GM19351 (cell line): Measurements from ENCODE around the gene LYSMD1.

Experiments used
- ATAC-seq: cut with Tn5 transposase; IDR thresholded peaks from one replicate; pipeline ENCODE4 v1.9.1; 2021; ENCODE audit warnings: mild to moderate bottlenecking, moderate library complexity; ENCODE audit not compliant: unreplicated experiment

LYSMD1 gene

GRCh38 chr1:151142411-151143056, 23.2 kb downstream of the LYSMD1 start:
- no peak for ATAC-seq

DNA sequence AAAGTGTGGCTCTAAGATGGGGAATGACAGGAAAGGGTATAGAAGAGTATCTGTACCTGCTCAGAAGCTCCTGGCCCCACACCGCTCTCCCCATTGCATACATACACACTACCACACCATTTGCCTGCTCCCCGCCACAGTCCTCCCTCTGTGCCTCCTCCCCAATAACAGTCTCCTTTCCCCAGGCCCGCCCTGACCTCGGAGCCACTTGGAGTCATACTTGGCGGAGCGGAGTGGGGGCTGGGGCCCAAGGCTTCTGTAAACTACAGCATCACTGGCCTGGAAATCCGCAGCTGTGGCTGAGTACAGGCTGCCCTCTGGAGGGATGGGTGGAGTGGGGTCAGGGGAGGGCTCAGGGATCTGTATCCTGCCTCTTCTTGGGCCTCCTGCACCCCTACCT, 27.9 kb downstream of the LYSMD1 start:
- ATAC-seq, result no peak

GRCh38 chr1:151135433-151136385, 30.0 kb downstream of the LYSMD1 start:
- no peak for ATAC-seq

DNA sequence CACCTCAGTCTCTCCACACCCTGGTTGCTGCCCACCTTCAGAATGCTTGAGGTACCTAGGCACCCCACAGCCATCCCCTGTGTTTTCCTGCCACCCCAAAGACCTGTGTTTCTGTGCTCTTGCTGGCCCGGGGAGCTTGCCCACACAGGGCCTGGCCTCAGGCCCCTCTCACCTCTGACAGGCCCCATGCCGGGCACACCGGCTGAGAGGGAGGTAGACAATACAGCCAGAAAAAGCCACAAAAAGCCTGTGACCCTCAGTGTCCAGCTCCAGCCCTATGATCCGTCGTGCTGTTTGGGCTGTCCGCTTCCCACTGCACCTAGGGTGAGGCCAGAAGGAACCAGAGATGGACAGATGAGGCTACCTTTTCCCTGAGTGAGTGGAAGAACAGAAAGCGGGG, 30.7 kb downstream of the LYSMD1 start:
- ATAC-seq, result no peak

DNA sequence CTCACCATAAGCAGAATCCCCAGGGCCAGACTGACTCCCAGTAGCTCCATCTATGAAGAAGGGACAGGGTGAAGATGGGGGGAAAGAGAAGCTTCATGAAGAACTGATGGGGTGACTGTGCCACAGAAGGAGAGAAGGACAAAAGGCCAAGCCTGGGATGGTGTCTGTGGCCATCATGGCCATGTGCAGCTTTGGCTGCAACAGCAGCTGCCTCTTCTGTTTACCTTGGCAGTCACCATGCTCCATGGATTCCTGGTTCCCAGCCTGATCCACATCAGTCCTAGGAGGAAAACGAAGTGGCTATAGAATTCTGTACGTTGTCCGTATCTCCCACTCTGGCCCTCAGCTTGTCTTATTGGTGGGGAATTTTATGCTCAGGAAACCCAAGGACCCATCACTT, 31.3 kb downstream of the LYSMD1 start:
- no peak for ATAC-seq

DNA sequence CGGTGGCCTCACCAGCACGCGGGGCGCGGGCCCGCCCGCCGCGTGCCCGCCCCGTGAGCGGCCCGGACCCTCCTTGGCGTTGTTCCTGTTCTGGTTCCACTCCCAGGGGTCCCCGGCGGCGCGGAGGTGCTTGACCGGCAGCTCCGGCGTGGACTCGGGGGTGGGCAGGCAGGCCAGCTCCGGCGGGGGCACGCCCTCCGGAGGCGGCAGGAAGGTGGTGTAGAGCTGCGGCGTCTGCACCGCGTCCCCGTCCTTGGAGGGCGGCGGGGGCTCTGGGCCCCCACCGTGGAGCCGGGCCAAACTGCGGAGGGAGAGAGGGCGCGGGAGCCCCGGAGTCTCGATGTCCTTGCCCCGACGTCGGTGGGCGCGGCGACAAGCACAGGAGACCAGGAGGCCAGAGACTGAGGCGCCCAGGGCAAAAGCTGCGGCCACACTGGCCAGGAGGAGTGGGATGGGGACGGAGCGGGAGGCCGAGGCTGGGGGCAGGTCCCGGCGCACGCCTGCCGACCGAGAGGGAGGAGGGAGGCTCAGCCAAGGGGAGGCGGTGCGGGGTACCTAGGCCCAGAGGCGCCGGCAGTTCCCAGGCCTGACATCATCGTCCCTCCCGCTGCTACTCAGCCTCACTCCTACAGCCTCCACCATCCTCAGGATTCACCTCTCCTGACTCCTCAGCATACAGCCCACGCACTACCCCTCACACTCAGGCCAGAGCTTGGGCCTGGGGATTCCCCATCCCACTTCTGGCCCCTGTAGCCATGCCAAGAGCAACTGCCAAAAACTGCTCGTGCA, 32.5 kb downstream of the LYSMD1 start:
- ATAC-seq, result no peak

- ATAC-seq, result no peak
Observed at GRCh38 chr1:151132335-151133017, 33.2 kb downstream of the LYSMD1 start.

DNA sequence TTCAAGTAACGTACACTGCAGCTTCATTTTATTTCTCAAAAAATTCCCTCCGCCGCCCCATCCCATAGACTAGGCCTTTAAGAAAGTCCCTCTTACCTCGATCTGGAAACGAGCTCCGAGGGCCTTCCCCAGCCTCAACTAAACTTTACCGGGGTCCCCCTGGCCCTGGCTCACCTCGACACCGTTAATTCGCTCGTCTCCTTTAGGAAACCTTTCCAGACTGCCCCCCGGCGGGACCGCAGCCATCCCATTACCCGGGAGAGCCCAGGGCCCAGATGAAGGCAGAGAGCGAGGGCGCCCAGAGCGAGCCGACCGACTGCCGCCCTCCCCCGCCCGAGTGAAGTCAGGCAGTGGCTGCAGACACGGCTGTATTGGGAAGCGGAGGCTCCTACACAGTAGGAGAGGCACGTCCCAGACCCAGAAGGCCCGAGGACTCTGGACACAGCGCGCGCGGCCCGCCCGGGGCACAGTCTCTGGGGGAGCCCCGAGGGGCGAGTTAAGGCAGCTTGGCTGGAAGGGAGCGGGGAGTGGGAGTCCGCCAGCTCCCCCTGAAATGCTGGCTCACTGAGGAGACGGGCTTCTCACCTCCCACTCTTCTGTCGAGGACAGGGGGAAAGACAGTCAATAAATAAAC, 33.9 kb downstream of the LYSMD1 start:
- no peak for ATAC-seq

DNA sequence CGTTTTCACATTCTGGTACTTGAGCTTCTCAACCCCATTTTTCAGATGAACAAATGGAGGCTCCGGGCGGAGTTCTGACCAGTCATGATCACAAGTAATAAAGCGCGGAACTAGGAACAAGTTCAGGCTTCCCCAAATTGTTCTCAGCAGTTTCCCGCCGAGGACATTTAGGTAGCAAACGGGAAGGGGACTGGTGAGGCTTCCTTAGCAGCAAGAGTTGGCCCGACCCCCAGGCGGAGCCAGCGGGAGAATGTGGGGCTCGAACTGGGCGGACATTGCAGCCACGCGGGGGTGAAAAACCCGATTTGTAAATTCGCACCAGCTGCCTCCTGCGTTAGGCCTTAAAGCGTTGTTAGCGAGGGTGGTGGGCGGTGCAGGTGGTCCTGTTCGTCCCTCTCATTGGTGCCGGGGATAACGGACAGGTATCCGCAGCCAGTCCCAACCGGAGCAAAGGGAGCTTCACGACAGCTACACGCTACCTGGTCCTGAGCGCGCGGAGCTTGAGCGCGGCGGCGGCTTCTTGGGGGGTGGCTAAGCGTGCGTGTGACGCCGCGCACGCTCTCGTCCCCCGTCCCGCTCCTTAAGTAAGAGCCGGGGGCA, 34.6 kb downstream of the LYSMD1 start:
- ATAC-seq, result no peak

- no peak for ATAC-seq
Observed at GRCh38 chr1:151128800-151129199, 36.9 kb downstream of the LYSMD1 start.

DNA sequence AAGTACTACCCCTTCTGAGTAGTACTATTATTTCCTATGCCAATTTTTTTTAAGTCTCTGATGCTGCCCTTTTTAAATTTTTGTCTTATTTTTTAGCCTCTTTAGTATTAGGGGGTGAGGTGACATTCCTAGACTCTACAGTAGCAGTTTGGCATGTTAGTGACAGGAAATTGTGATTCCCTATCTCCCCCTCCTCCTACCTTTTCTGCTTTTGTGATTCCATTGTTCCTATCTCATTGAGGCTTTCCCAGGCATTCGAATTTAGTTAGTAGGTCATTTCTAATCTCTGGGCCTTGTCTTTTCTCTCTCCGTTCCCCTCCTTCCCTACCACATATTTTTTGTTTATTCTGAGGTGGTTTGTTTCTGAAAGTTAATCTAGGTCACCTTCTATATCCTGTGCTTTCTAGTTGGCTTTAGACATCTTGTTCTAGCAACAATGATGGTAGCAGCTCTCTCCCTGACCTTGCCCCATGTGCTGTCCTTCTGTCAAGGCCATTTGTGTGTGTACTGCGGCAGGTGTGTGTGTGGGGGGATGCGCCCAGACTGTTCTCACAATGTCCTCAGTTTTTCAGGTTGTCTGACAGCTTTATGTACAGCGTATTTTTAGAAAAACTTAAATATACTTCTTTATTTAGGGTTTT, 40.8 kb downstream of the LYSMD1 start:
- ATAC-seq, result no peak

DNA sequence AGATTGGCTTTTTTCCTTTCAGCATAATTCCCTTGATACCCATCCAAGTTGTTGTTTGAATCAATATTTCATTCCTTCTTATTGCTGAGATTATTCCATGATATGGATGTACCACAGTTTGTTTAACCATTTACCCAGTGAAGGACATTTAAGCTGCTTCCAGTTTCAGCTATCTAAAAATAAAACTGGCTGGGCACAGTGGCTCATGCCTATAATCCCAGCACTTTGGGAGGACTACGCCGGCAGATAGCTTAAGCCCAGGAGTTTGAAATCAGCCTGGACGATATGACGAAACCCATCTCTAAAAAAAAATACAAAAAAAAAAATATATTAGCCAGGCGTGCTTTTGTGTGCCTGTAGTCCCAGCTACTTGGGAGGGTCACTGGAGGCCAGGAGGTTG, 51.8 kb downstream of the LYSMD1 start:
- no peak for ATAC-seq
